NCI-H69 (cell line): Measurements from ENCODE around the gene KCNIP4.
"Not testable (repeated sequence)": the region's sequence is repeated elsewhere in the genome, so short reads cannot be mapped to it uniquely, and the experiment has no call there.

Experiments used
- DNase-seq: peaks from one replicate; lab custom pipeline; 2025; lab: John Stamatoyannopoulos, UW

The KCNIP4 gene

GRCh38 chr4:21948347-21949072 lies at the start of gene KCNIP4:
TSS of gene KCNIP4 (minus strand) at chr4:21948772.
- DNase-seq, result no peak

DNA sequence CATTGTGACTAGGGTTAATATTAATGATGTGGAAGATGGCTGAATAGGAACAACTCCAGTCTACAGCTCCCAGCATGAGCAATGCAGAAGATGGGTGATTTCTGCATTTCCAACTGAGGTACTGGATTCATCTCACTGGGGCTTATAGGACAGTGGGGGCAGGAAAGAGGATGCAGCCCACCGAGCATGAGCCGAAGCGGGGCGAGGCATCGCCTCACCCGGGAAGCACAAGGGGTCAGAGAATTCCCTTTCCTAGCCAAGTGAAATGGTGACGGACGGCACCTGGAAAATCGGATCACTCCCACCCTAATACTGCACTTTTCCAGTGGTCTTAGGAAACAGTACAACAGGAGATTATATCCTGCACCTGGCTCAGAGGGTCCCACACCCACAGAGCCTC lies 48.0 kb upstream of the KCNIP4 start:
- not testable (repeated sequence) for DNase-seq

- DNase-seq, result no peak
Observed at GRCh38 chr4:21992330-21992729, 43.8 kb upstream of the KCNIP4 start.

GRCh38 chr4:21991562-21991961 lies 43.0 kb upstream of the KCNIP4 start:
- DNase-seq, result no peak

DNA sequence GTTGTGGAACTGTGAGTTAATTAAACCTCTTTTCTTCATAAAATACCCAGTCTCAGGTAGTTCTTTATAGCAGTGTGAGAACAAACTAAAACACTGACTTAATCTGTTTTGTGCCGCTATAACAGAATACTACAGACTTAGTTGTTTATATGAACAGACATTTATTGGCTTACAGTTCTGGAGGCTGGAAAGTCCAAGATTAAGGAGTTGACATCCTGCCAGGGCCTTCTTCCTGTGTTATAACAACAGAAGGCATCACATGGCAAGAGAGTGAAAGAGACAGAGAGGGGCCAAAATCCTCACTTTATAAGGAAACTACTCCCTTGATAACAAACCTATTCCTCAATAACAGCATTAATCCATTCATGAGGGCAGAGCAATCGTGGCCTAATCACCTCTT lies 42.5 kb upstream of the KCNIP4 start:
- no peak for DNase-seq

GRCh38 chr4:21989351-21989750 lies 40.8 kb upstream of the KCNIP4 start:
- no peak for DNase-seq

DNA sequence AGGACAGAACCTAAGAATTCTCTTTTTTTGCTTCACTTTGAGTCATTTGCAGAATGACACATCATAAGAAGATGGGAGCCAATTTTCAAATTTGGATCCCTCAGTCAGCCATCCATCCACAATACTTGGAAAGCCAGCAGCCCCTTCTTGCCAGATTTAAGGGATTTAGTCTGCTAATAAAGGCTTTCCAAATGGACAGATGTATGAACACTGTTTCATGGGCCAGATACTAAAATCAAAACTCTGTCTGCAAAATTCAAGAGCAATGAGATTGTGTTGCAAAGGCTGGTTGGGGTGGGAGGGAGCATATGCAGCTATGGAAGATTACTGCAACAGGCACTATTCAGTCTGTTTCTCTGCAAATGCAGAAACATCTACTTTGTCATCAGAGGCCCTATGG lies 37.7 kb upstream of the KCNIP4 start:
- no peak for DNase-seq

DNA sequence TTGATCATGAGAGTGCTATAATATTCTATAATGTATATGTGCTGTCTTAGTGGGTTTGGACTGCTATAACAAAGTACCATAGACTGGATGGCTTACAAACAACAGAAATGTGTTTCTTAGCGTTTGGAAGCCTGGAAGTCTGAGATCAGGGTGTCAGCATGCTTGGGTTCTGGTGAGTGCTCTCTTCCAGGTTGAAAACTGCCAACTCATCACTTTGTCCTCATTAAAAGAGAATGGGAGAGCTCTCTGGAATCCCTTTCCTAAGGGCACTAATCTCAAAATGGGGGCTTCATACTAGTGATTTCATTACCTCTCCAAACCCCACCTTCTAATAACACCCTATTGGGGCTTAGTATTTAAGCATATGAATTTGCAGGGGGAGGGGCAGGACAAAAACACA lies 33.5 kb upstream of the KCNIP4 start:
- no peak for DNase-seq

GRCh38 chr4:21979196-21979595 lies 30.6 kb upstream of the KCNIP4 start:
- DNase-seq, result no peak

- DNase-seq, result no peak
Observed at GRCh38 chr4:21976166-21976565, 27.6 kb upstream of the KCNIP4 start.

DNA sequence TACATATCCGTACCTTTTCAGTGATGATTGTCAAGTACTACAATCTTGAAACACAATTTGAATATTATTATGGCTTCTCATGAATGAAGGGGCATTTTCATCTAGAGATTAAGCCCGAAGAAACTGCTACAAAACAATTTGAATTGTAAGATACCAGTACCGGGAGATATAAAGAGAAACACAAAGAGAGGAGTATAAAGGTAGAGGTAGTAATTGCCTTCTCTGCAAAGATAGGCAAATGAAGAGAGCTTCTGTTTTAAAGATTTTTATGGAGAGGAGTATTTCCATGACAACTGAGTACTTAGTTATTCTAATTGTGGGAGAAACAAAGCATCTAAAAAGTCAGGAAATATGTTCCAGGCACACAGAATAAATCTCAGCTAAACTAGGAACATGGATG lies 25.3 kb upstream of the KCNIP4 start:
- DNase-seq, result no peak

- no peak for DNase-seq
Observed at GRCh38 chr4:21964762-21965319, 16.3 kb upstream of the KCNIP4 start.

GRCh38 chr4:21962691-21963090 lies 14.1 kb upstream of the KCNIP4 start:
- DNase-seq, result no peak

- DNase-seq, result no peak
Observed at GRCh38 chr4:21960793-21961192, 12.2 kb upstream of the KCNIP4 start.

- peak; percentile 2 for DNase-seq
Observed at GRCh38 chr4:21954916-21955315, 6.3 kb upstream of the KCNIP4 start.

DNA sequence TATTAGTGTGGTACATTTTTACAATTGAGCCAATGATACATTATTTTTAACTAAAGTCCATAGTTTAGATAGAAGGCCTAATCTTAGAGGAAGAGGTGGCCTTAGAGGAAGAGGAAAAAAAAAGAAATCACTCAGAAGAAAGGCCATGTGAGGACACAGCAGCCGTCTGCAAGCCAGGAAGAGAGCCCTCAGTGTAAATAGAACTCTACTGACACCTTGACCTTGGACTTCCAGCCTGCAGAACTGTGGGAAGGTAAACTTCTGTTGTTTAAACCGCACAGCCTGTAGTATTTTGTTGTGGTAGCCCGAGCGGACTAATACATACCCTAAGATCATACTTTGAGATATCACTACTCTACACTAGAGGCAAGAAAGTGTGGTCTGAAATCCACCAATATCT lies 5.1 kb upstream of the KCNIP4 start:
- DNase-seq, result no peak

DNA sequence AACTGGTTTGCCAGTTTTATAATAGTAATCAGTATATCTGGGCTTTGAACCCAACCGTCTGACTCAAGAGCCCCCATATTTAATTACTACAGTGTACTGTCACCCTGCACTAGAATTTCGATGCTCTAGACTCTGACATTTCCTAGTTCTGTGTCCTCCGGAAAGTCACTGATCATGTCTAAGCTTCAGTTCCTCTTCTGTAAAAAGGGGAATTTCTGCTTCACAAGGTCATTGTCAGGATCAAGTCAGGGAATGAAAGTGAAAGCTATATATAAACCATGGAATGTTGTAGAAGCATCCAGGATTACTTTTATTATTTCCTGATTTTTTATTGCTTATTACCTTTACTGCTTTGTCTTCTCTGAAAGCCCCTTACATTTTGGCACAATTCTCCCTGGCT lies 4.0 kb upstream of the KCNIP4 start:
- DNase-seq, result no peak

GRCh38 chr4:21949073-21949457 lies 493 bp upstream of the KCNIP4 start:
- DNase-seq, result no peak

GRCh38 chr4:21947791-21948346 lies 703 bp downstream of the KCNIP4 start:
- DNase-seq, result no peak

GRCh38 chr4:21946858-21947257 lies 1.7 kb downstream of the KCNIP4 start:
- no peak for DNase-seq

GRCh38 chr4:21921526-21922180 lies 26.9 kb downstream of the KCNIP4 start:
- DNase-seq, result no peak

GRCh38 chr4:21915761-21916160 lies 32.8 kb downstream of the KCNIP4 start:
- no peak for DNase-seq

DNA sequence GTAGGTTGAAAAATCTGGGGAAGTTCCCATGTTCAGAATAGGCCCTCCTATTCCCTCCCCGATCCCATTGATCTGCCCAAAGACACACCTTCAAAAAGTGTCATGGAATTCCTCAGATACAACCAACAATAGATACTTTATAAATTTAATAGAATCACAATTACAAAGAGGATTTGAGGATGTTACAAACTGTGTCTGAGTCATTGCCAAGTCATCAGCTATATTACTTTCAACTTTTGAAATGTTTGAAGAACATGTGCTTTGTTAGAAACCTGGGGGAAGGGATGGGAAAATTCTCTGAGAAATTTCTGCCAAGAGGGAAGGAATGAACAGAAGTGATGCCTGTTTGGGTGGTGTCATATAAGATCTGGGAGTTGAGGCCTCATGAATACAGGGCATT lies 46.7 kb downstream of the KCNIP4 start:
- DNase-seq, result no peak
